Measurements from ENCODE around the gene SEC24D.

Gene SEC24D

GRCh38 chr4:118823471-118823870 lies 12.5 kb downstream of the SEC24D start:
- Histone ChIP-seq H4K8ac (ENCODE audit: low read depth, low read length) (no peak overlapping the region), H3K23ac (ENCODE audit: low read length) (no peak overlapping the region), H3K79me1 (ENCODE audit: low read length) (no peaks in the 10 kb centered on the region), H3K4me2 (ENCODE audit: low read length) (no peak overlapping the region), H2AK5ac (ENCODE audit: low read length) (no peak overlapping the region), H3K4me3 (ENCODE audit: low read depth, low read length) (no peak overlapping the region), H3K27ac (ENCODE audit: low read depth, low read length) (no peak overlapping the region), H2AFZ (ENCODE audit: insufficient read depth, low read length, poor library complexity) (no peak overlapping the region), H4K91ac (ENCODE audit: low read depth, low read length) (no peak overlapping the region), H2BK5ac (ENCODE audit: low read depth, low read length, poor library complexity) (no peak overlapping the region), H3K4me1 (ENCODE audit: control insufficient read depth in 1 of 2, insufficient read depth in 2 of 2, low read length in 2 of 2) (peaks cover 3 to 7% of the 10 kb centered on the region in 2 experiments), H3K79me2 (ENCODE audit: control insufficient read depth, insufficient read depth, low read length, poor library complexity) (peaks cover 4% of the 10 kb centered on the region), H2BK12ac (ENCODE audit: low read length) (no peak overlapping the region), H4K12ac (ENCODE audit: low read depth, low read length) (no peak overlapping the region), H3K9ac (ENCODE audit: low read length) (no peak overlapping the region), H3K14ac (ENCODE audit: low read length) (no peak overlapping the region), H3K9me3 (ENCODE audit: insufficient read depth, low read depth, low read length) (no peaks in the 10 kb centered on the region), H3K18ac (ENCODE audit: low read length) (no peak overlapping the region), H2BK120ac (ENCODE audit: insufficient read depth, low read length, poor library complexity) (no peak overlapping the region), H3K36me3 (ENCODE audit: control insufficient read depth in 1 of 2, insufficient read depth in 2 of 2, low read length in 2 of 2) (peaks cover 20 to 35% of the 10 kb centered on the region in 2 experiments), H3K27me3 (ENCODE audit: insufficient read depth, low read length) (no peaks in the 10 kb centered on the region), H3K4ac (ENCODE audit: low read depth, low read length) (peak overlapping the region; percentile 47)
- no CpG with 5 or more reads among the region's 2 CpGs for whole genome bisulfite sequencing (ENCODE audit: extremely low coverage, insufficient coverage, insufficient read length)
- DNase-seq, result no peak

GRCh38 chr4:118821590-118822293 lies 14.2 kb downstream of the SEC24D start:
- H3K36me3 ChIP-seq (ENCODE audit: control insufficient read depth in 1 of 2, insufficient read depth in 2 of 2, low read length in 2 of 2), result peaks cover 20 to 33% of the 10 kb centered on the region in 2 experiments
- H2AK5ac ChIP-seq (ENCODE audit: low read length), result no peak overlapping the region
- no peak overlapping the region for H2AFZ ChIP-seq (ENCODE audit: insufficient read depth, low read length, poor library complexity)
- H4K12ac ChIP-seq (ENCODE audit: low read depth, low read length), result no peak overlapping the region
- WGBS (ENCODE audit: extremely low coverage, insufficient coverage, insufficient read length), result no CpG with 5 or more reads among the region's 5 CpGs
- DNase-seq, result peak; percentile 72 to 80
- H3K9me3 ChIP-seq (ENCODE audit: insufficient read depth, low read depth, low read length), result no peaks in the 10 kb centered on the region
- H3K4me1 ChIP-seq (ENCODE audit: control insufficient read depth in 1 of 2, insufficient read depth in 2 of 2, low read length in 2 of 2), result no peaks in the 10 kb centered on the region
- H4K8ac ChIP-seq (ENCODE audit: low read depth, low read length), result no peak overlapping the region
- no peak overlapping the region for H3K27ac ChIP-seq (ENCODE audit: low read depth, low read length)
- H3K4me3 ChIP-seq (ENCODE audit: low read depth, low read length), result no peak overlapping the region
- no peak overlapping the region for H4K91ac ChIP-seq (ENCODE audit: low read depth, low read length)
- no peak overlapping the region for H3K23ac ChIP-seq (ENCODE audit: low read length)
- no peak overlapping the region for H3K4me2 ChIP-seq (ENCODE audit: low read length)
- no peaks in the 10 kb centered on the region for H3K27me3 ChIP-seq (ENCODE audit: insufficient read depth, low read length)
- H2BK12ac ChIP-seq (ENCODE audit: low read length), result no peak overlapping the region
- H3K18ac ChIP-seq (ENCODE audit: low read length), result no peak overlapping the region
- H2BK120ac ChIP-seq (ENCODE audit: insufficient read depth, low read length, poor library complexity), result no peak overlapping the region
- no peak overlapping the region for H3K14ac ChIP-seq (ENCODE audit: low read length)
- H2BK5ac ChIP-seq (ENCODE audit: low read depth, low read length, poor library complexity), result no peak overlapping the region
- peaks cover 3% of the 10 kb centered on the region for H3K79me2 ChIP-seq (ENCODE audit: control insufficient read depth, insufficient read depth, low read length, poor library complexity)
- no peak overlapping the region for H3K9ac ChIP-seq (ENCODE audit: low read length)
- no peak overlapping the region for H3K4ac ChIP-seq (ENCODE audit: low read depth, low read length)
- no peaks in the 10 kb centered on the region for H3K79me1 ChIP-seq (ENCODE audit: low read length)

- Histone ChIP-seq H3K36me3 (ENCODE audit: control insufficient read depth in 1 of 2, insufficient read depth in 2 of 2, low read length in 2 of 2) (peaks cover 33 to 44% of the 10 kb centered on the region in 2 experiments), H2BK12ac (ENCODE audit: low read length) (no peak overlapping the region), H3K14ac (ENCODE audit: low read length) (no peak overlapping the region), H3K9me3 (ENCODE audit: insufficient read depth, low read depth, low read length) (no peaks in the 10 kb centered on the region), H3K27me3 (ENCODE audit: insufficient read depth, low read length) (no peaks in the 10 kb centered on the region), H2AK5ac (ENCODE audit: low read length) (no peak overlapping the region), H3K27ac (ENCODE audit: low read depth, low read length) (no peak overlapping the region), H3K23ac (ENCODE audit: low read length) (no peak overlapping the region), H3K4ac (ENCODE audit: low read depth, low read length) (no peak overlapping the region), H3K79me2 (ENCODE audit: control insufficient read depth, insufficient read depth, low read length, poor library complexity) (no peaks in the 10 kb centered on the region), H3K4me1 (ENCODE audit: control insufficient read depth in 1 of 2, insufficient read depth in 2 of 2, low read length in 2 of 2) (no peaks in the 10 kb centered on the region), H2BK5ac (ENCODE audit: low read depth, low read length, poor library complexity) (no peak overlapping the region), H2BK120ac (ENCODE audit: insufficient read depth, low read length, poor library complexity) (no peak overlapping the region), H3K9ac (ENCODE audit: low read length) (no peak overlapping the region), H4K12ac (ENCODE audit: low read depth, low read length) (no peak overlapping the region), H3K18ac (ENCODE audit: low read length) (no peak overlapping the region), H4K8ac (ENCODE audit: low read depth, low read length) (no peak overlapping the region), H4K91ac (ENCODE audit: low read depth, low read length) (no peak overlapping the region), H2AFZ (ENCODE audit: insufficient read depth, low read length, poor library complexity) (no peak overlapping the region), H3K4me2 (ENCODE audit: low read length) (no peak overlapping the region), H3K79me1 (ENCODE audit: low read length) (no peaks in the 10 kb centered on the region), H3K4me3 (ENCODE audit: low read depth, low read length) (no peak overlapping the region)
- DNase-seq, result no peak
- no CpG with 5 or more reads among the region's 4 CpGs for WGBS (ENCODE audit: extremely low coverage, insufficient coverage, insufficient read length)
Observed at GRCh38 chr4:118817178-118817930, 18.6 kb downstream of the SEC24D start.

GRCh38 chr4:118816538-118817177 lies 19.3 kb downstream of the SEC24D start:
- Histone ChIP-seq H4K91ac (ENCODE audit: low read depth, low read length) (no peak overlapping the region), H3K4ac (ENCODE audit: low read depth, low read length) (no peak overlapping the region), H3K27me3 (ENCODE audit: insufficient read depth, low read length) (no peaks in the 10 kb centered on the region)

More at GRCh38 chr4:118816538-118817177, 19.3 kb downstream of the SEC24D start:
- Histone ChIP-seq H3K18ac (ENCODE audit: low read length) (no peak overlapping the region), H2BK12ac (ENCODE audit: low read length) (no peak overlapping the region), H3K9me3 (ENCODE audit: insufficient read depth, low read depth, low read length) (no peaks in the 10 kb centered on the region), H3K79me1 (ENCODE audit: low read length) (no peaks in the 10 kb centered on the region), H3K23ac (ENCODE audit: low read length) (no peak overlapping the region), H3K27ac (ENCODE audit: low read depth, low read length) (no peak overlapping the region), H2AK5ac (ENCODE audit: low read length) (no peak overlapping the region), H3K79me2 (ENCODE audit: control insufficient read depth, insufficient read depth, low read length, poor library complexity) (no peaks in the 10 kb centered on the region), H4K12ac (ENCODE audit: low read depth, low read length) (no peak overlapping the region), H2AFZ (ENCODE audit: insufficient read depth, low read length, poor library complexity) (no peak overlapping the region), H3K4me3 (ENCODE audit: low read depth, low read length) (no peak overlapping the region), H3K4me2 (ENCODE audit: low read length) (no peak overlapping the region), H2BK120ac (ENCODE audit: insufficient read depth, low read length, poor library complexity) (no peak overlapping the region), H3K4me1 (ENCODE audit: control insufficient read depth in 1 of 2, insufficient read depth in 2 of 2, low read length in 2 of 2) (no peaks in the 10 kb centered on the region), H4K8ac (ENCODE audit: low read depth, low read length) (no peak overlapping the region), H2BK5ac (ENCODE audit: low read depth, low read length, poor library complexity) (no peak overlapping the region), H3K36me3 (ENCODE audit: control insufficient read depth in 1 of 2, insufficient read depth in 2 of 2, low read length in 2 of 2) (peaks cover 37 to 46% of the 10 kb centered on the region in 2 experiments), H3K14ac (ENCODE audit: low read length) (no peak overlapping the region), H3K9ac (ENCODE audit: low read length) (no peak overlapping the region)
- DNase-seq, result peak; percentile 20 to 34
- WGBS (ENCODE audit: extremely low coverage, insufficient coverage, insufficient read length), result no CpG with 5 or more reads among the region's 1 CpG
